Mesenchymal stem cell (in vitro differentiated cells and primary cell): ENCODE data around the gene SASH1.

Experiments
- DNase-seq: peaks from one replicate; pipeline ENCODE4 v3.0.0-alpha.2; 2013
- H2AFZ ChIP-seq: one replicate; pipeline ENCODE4 v1.6.1; 2013; ENCODE audit warnings: low read depth, mild to moderate bottlenecking, control low read depth, inconsistent platforms, low read length, moderate library complexity
- H2AK5ac ChIP-seq: 2 replicates; pipeline ENCODE4 v1.6.1; 2013; ENCODE audit warnings: low read length, moderate library complexity, mild to moderate bottlenecking, inconsistent platforms; ENCODE audit not compliant: severe bottlenecking
- H2BK120ac ChIP-seq: one replicate; pipeline ENCODE4 v1.6.1; 2013; ENCODE audit warnings: low read depth, mild to moderate bottlenecking, inconsistent platforms, low read length, moderate library complexity
- H2BK12ac ChIP-seq, 2 experiments: one replicate each; pipeline ENCODE4 v1.6.1; 2013; ENCODE audit warnings: inconsistent platforms in 2 of 2, low read length in 2 of 2, mild to moderate bottlenecking in 2 of 2, moderate library complexity in 2 of 2, control low read depth in 1 of 2
- H2BK15ac ChIP-seq: one replicate; pipeline ENCODE4 v1.6.1; 2013; ENCODE audit warnings: mild to moderate bottlenecking, low read depth, inconsistent platforms; ENCODE audit not compliant: poor library complexity, severe bottlenecking
- H2BK5ac ChIP-seq: 2 replicates; pipeline ENCODE4 v1.6.1; 2013; ENCODE audit warnings: low read depth, mild to moderate bottlenecking, low read length, control low read depth, inconsistent platforms; ENCODE audit not compliant: poor library complexity, severe bottlenecking
- H3K14ac ChIP-seq, 2 experiments: one replicate each; pipeline ENCODE4 v1.6.1; 2013; ENCODE audit warnings: inconsistent platforms in 2 of 2, low read length in 2 of 2, control low read depth in 1 of 2, mild to moderate bottlenecking in 1 of 2, moderate library complexity in 1 of 2
- H3K18ac ChIP-seq, 2 experiments: one replicate each; pipeline ENCODE4 v1.6.1; 2013; ENCODE audit warnings: inconsistent platforms in 2 of 2, low read length in 2 of 2, control low read depth in 1 of 2, low read depth in 1 of 2, mild to moderate bottlenecking in 1 of 2
- H3K23ac ChIP-seq, 2 experiments: one replicate each; pipeline ENCODE4 v1.6.1; 2013; ENCODE audit warnings: inconsistent platforms in 2 of 2, low read length in 2 of 2, mild to moderate bottlenecking in 2 of 2, moderate library complexity in 2 of 2, control low read depth in 1 of 2
- H3K27ac ChIP-seq: 2 replicates; pipeline ENCODE4 v1.5.1; 2013; ENCODE audit warnings: mild to moderate bottlenecking, moderate library complexity, low read length, control low read depth, inconsistent platforms; ENCODE audit not compliant: poor library complexity, severe bottlenecking
- H3K27me3 ChIP-seq, 2 experiments: 2 replicates each; pipeline versions ENCODE4 v1.6.1 to v1.7.0; 2013; ENCODE audit warnings: low read length in 2 of 2, mild to moderate bottlenecking in 2 of 2, moderate library complexity in 2 of 2, control low read depth in 1 of 2, inconsistent platforms in 1 of 2; ENCODE audit not compliant: control insufficient read depth in 1 of 2, insufficient read depth in 1 of 2
- H3K36me3 ChIP-seq, 2 experiments: 2 replicates each; pipeline versions ENCODE4 v1.6.1 to v1.7.0; 2013; ENCODE audit warnings: low read length in 2 of 2, control low read depth in 1 of 2, inconsistent platforms in 1 of 2, low read depth in 1 of 2, mild to moderate bottlenecking in 1 of 2; ENCODE audit not compliant: insufficient read depth in 2 of 2, control insufficient read depth in 1 of 2
- H3K4ac ChIP-seq, 2 experiments: one replicate each; pipeline ENCODE4 v1.6.1; 2013; ENCODE audit warnings: inconsistent platforms in 2 of 2, low read length in 2 of 2, mild to moderate bottlenecking in 2 of 2, moderate library complexity in 2 of 2, control low read depth in 1 of 2, low read depth in 1 of 2
- H3K4me1 ChIP-seq: 2 replicates; pipeline ENCODE4 v1.6.1; 2013; ENCODE audit warnings: low read depth, low read length, control low read depth; ENCODE audit not compliant: control insufficient read depth, insufficient read depth
- H3K4me2 ChIP-seq: 2 replicates; pipeline ENCODE4 v1.6.1; 2013; ENCODE audit warnings: low read length, mild to moderate bottlenecking, inconsistent platforms; ENCODE audit not compliant: poor library complexity, severe bottlenecking
- H3K4me3 ChIP-seq, 2 experiments: 2 replicates each; pipeline versions ENCODE4 v1.5.1 to v1.7.0; 2013; ENCODE audit warnings: low read length in 2 of 2, mild to moderate bottlenecking in 2 of 2, control low read depth in 1 of 2, low read depth in 1 of 2; ENCODE audit not compliant: insufficient read depth in 1 of 2
- H3K79me1 ChIP-seq: replicated peaks from 2 replicates; pipeline ENCODE4 v1.6.1; 2013; ENCODE audit warnings: mild to moderate bottlenecking, control low read depth, low read length, inconsistent platforms; ENCODE audit not compliant: poor library complexity, severe bottlenecking
- H3K9ac ChIP-seq: 2 replicates; pipeline ENCODE4 v1.7.0; 2013; ENCODE audit warnings: mild to moderate bottlenecking, low read length, moderate library complexity
- H3K9me3 ChIP-seq: 2 replicates; pipeline ENCODE4 v1.7.0; 2013; ENCODE audit warnings: mild to moderate bottlenecking, low read length; ENCODE audit not compliant: control insufficient read depth
- H4K8ac ChIP-seq: one replicate; pipeline ENCODE4 v1.6.1; 2013; ENCODE audit warnings: inconsistent platforms, mild to moderate bottlenecking, low read length, moderate library complexity
- H4K91ac ChIP-seq: one replicate; pipeline ENCODE4 v1.6.1; 2013; ENCODE audit warnings: mild to moderate bottlenecking, low read length, inconsistent platforms
- WGBS: methylation state at CpG from one replicate; pipeline ENCODE4 v1.1.7; 2013; ENCODE audit warnings: mixed read lengths; 5-methylcytosine and 5-hydroxymethylcytosine counted together

SASH1 gene

DNA sequence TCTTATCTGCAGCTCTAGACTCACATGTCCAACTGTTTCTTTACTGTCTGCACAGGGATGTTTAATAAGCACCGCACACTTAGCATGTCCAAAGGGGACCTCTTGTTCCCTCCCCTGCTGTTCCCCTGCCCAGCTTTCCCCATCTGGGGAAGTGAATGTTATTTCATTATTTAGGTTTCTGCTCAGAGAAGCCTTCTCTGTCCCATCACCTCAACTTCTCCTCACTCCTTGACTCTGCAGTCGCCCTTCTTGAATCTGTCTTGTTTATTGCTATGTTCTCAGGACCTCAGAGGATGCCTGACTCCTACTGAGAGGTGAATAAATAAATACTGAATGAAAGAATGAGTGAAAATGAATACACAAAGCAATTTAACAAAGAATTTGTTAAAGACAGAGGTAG lies 121.0 kb downstream of the SASH1 start:
- Histone ChIP-seq H3K79me1 (peaks cover 14% of the 10 kb centered on the region), H3K4me3 (no peak overlapping the region)
- 40% methylated on average over 2 of the region's 2 CpGs for WGBS

DNA sequence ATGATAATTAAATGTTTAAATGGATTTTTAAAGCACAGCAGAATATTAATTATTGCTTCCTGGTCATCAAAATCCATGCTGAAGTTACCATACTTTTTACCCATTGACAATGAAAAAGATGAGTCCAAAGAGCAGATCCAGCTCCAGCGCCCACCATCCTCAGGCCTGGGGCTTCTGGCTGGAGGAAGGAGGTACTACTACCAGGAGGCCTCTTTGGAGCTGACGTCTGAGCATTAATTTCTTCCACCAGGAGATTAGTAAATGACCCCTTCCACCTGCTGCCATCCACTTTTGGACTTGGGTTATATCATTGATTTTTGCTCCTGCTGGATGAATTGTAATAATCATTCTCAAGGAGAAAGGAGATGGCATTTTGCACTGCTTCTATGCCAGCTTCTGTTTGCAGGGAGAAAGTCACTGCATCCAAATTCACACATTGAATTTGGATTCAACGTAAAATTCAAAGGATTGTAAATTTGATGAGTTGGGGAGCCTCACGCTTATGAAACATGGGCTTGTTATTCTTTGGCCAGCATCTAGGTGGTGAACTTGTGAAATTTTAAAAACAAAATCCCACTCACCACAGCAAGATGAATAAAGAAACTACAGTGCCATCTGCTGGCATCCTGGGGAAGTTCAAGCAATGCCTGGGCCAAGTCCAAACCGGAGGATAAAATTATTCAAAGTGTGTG lies 121.8 kb downstream of the SASH1 start:
- no peak overlapping the region for H4K91ac ChIP-seq
- peak overlapping the region in 1 of 2 experiments; percentile 56 for H2BK12ac ChIP-seq
- no peak overlapping the region for H3K23ac ChIP-seq
- H3K4me2 ChIP-seq = no peak overlapping the region
- H3K36me3 ChIP-seq = peaks cover 0 to 40% of the 10 kb centered on the region in 2 experiments
- WGBS = 55% methylated on average over 4 of the region's 5 CpGs
- H2BK5ac ChIP-seq = no peak overlapping the region
- H3K14ac ChIP-seq = no peak overlapping the region
- peak overlapping the region; percentile 61 for H3K9ac ChIP-seq
- no peak overlapping the region for H3K27ac ChIP-seq
- H2BK120ac ChIP-seq = no peak overlapping the region
- no peaks in the 10 kb centered on the region for H3K9me3 ChIP-seq
- peak; percentile 72 for DNase-seq
- no peak overlapping the region for H2BK15ac ChIP-seq
- peaks cover 2% of the 10 kb centered on the region for H3K4me1 ChIP-seq
- H4K8ac ChIP-seq = no peak overlapping the region
- H3K18ac ChIP-seq = peak overlapping the region in 1 of 2 experiments; percentile 5
- no peak overlapping the region for H2AK5ac ChIP-seq
- H2AFZ ChIP-seq = no peak overlapping the region
- peaks cover 13% of the 10 kb centered on the region for H3K79me1 ChIP-seq
- H3K27me3 ChIP-seq = no peaks in the 10 kb centered on the region
- no peak overlapping the region for H3K4me3 ChIP-seq
- H3K4ac ChIP-seq = no peak overlapping the region

More for the DNA sequence above, 121.0 kb downstream of the SASH1 start:
- no peak overlapping the region for H4K8ac ChIP-seq
- H3K4ac ChIP-seq = peak overlapping the region in 1 of 2 experiments; percentile 4
- H2AK5ac ChIP-seq = no peak overlapping the region
- H3K27ac ChIP-seq = no peak overlapping the region
- H2AFZ ChIP-seq = no peak overlapping the region
- peak overlapping the region; percentile 14 to 37 for H3K18ac ChIP-seq
- H4K91ac ChIP-seq = no peak overlapping the region
- H2BK12ac ChIP-seq = peak overlapping the region in 1 of 2 experiments; percentile 14
- H3K36me3 ChIP-seq = peaks cover 0 to 40% of the 10 kb centered on the region in 2 experiments
- no peak overlapping the region for H2BK5ac ChIP-seq
- no peak overlapping the region for H2BK15ac ChIP-seq
- no peaks in the 10 kb centered on the region for H3K27me3 ChIP-seq
- H3K14ac ChIP-seq = no peak overlapping the region
- H3K23ac ChIP-seq = no peak overlapping the region
- H3K4me2 ChIP-seq = no peak overlapping the region
- peaks cover 2% of the 10 kb centered on the region for H3K4me1 ChIP-seq
- peak overlapping the region; percentile 35 for H3K9ac ChIP-seq
- DNase-seq = peak; percentile 30
- H2BK120ac ChIP-seq = no peak overlapping the region
- H3K9me3 ChIP-seq = no peaks in the 10 kb centered on the region

DNA sequence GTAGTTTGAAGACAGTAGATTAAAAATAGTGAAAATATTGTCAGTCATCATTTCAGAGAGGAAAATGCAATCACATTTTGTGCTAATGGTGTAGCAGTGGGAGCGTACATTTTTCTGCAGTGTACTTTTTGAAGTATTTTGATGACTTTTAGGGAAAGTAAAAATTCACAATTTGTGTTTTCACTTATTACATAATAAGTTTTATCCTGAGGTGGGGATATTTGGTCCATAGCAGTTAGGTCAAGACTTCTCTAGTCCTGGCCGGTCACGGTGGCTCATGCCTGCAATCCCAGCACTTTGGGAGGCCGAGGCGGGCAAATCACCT lies 122.3 kb downstream of the SASH1 start:
- Histone ChIP-seq H3K4me1 (peaks cover 2% of the 10 kb centered on the region), H3K4me2 (no peak overlapping the region), H4K91ac (no peak overlapping the region), H2BK12ac (no peak overlapping the region), H3K4me3 (no peak overlapping the region), H2BK15ac (no peak overlapping the region), H3K79me1 (peaks cover 13% of the 10 kb centered on the region), H3K23ac (no peak overlapping the region), H3K27ac (no peak overlapping the region), H3K4ac (no peak overlapping the region), H2BK5ac (no peak overlapping the region), H2BK120ac (no peak overlapping the region), H3K9me3 (no peaks in the 10 kb centered on the region), H4K8ac (no peak overlapping the region), H2AFZ (no peak overlapping the region), H3K18ac (no peak overlapping the region), H3K9ac (peak overlapping the region; percentile 61), H3K14ac (no peak overlapping the region), H2AK5ac (no peak overlapping the region), H3K27me3 (no peaks in the 10 kb centered on the region), H3K36me3 (peaks cover 0 to 37% of the 10 kb centered on the region in 2 experiments)
- no peak for DNase-seq
- 96% methylated on average over 5 of the region's 5 CpGs for WGBS

DNA sequence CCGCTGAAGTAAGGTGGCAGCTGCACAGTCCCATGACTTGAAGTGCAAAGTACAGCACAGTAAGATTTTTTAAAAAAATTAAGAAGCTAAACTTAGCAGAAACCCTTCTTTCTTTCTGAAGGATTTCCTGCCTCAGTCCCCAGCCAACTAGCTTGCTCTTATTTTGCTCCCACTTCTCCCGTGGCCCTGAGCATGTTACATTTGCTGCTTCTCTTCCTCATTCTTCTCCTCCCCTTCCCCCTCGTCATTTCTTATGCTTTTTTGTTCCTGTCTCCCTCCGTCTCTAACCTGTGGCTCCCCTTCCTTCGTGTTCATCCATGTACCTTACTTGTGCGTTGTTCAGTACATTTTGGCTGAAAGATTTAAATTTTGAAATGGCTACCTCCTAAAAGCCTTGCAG lies 123.0 kb downstream of the SASH1 start:
- Histone ChIP-seq H3K23ac (no peak overlapping the region), H3K27me3 (no peaks in the 10 kb centered on the region), H3K4me3 (no peak overlapping the region), H4K91ac (no peak overlapping the region), H2AK5ac (no peak overlapping the region), H3K4ac (no peak overlapping the region), H4K8ac (no peak overlapping the region), H2AFZ (no peak overlapping the region), H3K79me1 (peaks cover 16% of the 10 kb centered on the region), H2BK120ac (no peak overlapping the region), H3K4me1 (peaks cover 7% of the 10 kb centered on the region), H3K27ac (no peak overlapping the region), H3K36me3 (peaks cover 0 to 38% of the 10 kb centered on the region in 2 experiments), H3K14ac (no peak overlapping the region), H3K18ac (no peak overlapping the region), H2BK5ac (no peak overlapping the region), H2BK15ac (no peak overlapping the region), H2BK12ac (peak overlapping the region in 1 of 2 experiments; percentile 63), H3K9me3 (no peaks in the 10 kb centered on the region), H3K9ac (peak overlapping the region; percentile 61), H3K4me2 (no peak overlapping the region)
- WGBS = 95% methylated on average over 6 of the region's 6 CpGs
- no peak for DNase-seq
